A673 (cell line): Measurements from ENCODE around the gene SART1.

ENCODE experiments used
- EZH2 ChIP-seq: fragments of 200-600 bp; sonication (generic); IDR thresholded peaks from 2 replicates; pipeline ENCODE4 v1.6.1; 2017; ENCODE audit warnings: borderline replicate concordance, low read depth, mild to moderate bottlenecking, mixed read lengths, antibody characterized with exemption, low read length; ENCODE audit not compliant: poor library complexity, severe bottlenecking
- TF ChIP-seq, protein P1 (sequence below): fragments of 300-800, 200-600 bp; sonication (generic); conservative IDR thresholded peaks from 2 replicates; pipeline ENCODE4 v1.5.1; 2017; ENCODE audit warnings: low read depth, mild to moderate bottlenecking, antibody characterized with exemption, low read length, moderate library complexity, mixed read lengths

GRCh38 chr11:65945941-65946558, 15.5 kb upstream of the SART1 start:
- TF ChIP-seq, protein P1, sequence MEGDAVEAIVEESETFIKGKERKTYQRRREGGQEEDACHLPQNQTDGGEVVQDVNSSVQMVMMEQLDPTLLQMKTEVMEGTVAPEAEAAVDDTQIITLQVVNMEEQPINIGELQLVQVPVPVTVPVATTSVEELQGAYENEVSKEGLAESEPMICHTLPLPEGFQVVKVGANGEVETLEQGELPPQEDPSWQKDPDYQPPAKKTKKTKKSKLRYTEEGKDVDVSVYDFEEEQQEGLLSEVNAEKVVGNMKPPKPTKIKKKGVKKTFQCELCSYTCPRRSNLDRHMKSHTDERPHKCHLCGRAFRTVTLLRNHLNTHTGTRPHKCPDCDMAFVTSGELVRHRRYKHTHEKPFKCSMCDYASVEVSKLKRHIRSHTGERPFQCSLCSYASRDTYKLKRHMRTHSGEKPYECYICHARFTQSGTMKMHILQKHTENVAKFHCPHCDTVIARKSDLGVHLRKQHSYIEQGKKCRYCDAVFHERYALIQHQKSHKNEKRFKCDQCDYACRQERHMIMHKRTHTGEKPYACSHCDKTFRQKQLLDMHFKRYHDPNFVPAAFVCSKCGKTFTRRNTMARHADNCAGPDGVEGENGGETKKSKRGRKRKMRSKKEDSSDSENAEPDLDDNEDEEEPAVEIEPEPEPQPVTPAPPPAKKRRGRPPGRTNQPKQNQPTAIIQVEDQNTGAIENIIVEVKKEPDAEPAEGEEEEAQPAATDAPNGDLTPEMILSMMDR, result no peak
- TF ChIP-seq EZH2, result no peak
